Measurements from ENCODE around the gene ZFP57.

Gene ZFP57

GRCh38 chr6:29655658-29656057, 25.3 kb downstream of the ZFP57 start:
- TF ChIP-seq FOXM1 (IDR thresholded peaks at IDR 0.05; ENCODE audit: borderline replicate concordance, low read depth): no peak
- no peak for TF ChIP-seq EGR1 (IDR thresholded peaks at IDR 0.05)
- no peak for TF ChIP-seq YY1 (IDR thresholded peaks at IDR 0.05; ENCODE audit: low read depth)
- TF ChIP-seq TAF1 (IDR thresholded peaks at IDR 0.05; ENCODE audit: low read depth): no peak
- TF ChIP-seq NFIC (IDR thresholded peaks at IDR 0.05): no peak
- no peak for TF ChIP-seq TEAD4 (IDR thresholded peaks at IDR 0.05)
- no peak for TF ChIP-seq RAD21 (IDR thresholded peaks at IDR 0.05; ENCODE audit: low read depth)
- TF ChIP-seq, protein P1, sequence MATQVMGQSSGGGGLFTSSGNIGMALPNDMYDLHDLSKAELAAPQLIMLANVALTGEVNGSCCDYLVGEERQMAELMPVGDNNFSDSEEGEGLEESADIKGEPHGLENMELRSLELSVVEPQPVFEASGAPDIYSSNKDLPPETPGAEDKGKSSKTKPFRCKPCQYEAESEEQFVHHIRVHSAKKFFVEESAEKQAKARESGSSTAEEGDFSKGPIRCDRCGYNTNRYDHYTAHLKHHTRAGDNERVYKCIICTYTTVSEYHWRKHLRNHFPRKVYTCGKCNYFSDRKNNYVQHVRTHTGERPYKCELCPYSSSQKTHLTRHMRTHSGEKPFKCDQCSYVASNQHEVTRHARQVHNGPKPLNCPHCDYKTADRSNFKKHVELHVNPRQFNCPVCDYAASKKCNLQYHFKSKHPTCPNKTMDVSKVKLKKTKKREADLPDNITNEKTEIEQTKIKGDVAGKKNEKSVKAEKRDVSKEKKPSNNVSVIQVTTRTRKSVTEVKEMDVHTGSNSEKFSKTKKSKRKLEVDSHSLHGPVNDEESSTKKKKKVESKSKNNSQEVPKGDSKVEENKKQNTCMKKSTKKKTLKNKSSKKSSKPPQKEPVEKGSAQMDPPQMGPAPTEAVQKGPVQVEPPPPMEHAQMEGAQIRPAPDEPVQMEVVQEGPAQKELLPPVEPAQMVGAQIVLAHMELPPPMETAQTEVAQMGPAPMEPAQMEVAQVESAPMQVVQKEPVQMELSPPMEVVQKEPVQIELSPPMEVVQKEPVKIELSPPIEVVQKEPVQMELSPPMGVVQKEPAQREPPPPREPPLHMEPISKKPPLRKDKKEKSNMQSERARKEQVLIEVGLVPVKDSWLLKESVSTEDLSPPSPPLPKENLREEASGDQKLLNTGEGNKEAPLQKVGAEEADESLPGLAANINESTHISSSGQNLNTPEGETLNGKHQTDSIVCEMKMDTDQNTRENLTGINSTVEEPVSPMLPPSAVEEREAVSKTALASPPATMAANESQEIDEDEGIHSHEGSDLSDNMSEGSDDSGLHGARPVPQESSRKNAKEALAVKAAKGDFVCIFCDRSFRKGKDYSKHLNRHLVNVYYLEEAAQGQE (IDR thresholded peaks at IDR 0.05; ENCODE audit: low read depth): no peak
- TF ChIP-seq EP300 (IDR thresholded peaks at IDR 0.05; ENCODE audit: borderline replicate concordance): no peak
- TF ChIP-seq CEBPB (IDR thresholded peaks at IDR 0.05): no peak
- TF ChIP-seq MAX (IDR thresholded peaks at IDR 0.05): no peak
- no peak for TF ChIP-seq TCF12 (IDR thresholded peaks at IDR 0.05; ENCODE audit: low read depth)

GRCh38 chr6:29653452-29654038, 27.4 kb downstream of the ZFP57 start:
- TF ChIP-seq RAD21 (IDR thresholded peaks at IDR 0.05; ENCODE audit: low read depth) (peak; percentile 42), EP300 (IDR thresholded peaks at IDR 0.05; ENCODE audit: borderline replicate concordance) (no peak), FOXM1 (IDR thresholded peaks at IDR 0.05; ENCODE audit: borderline replicate concordance, low read depth) (no peak)

GRCh38 chr6:29652198-29652584, 28.8 kb downstream of the ZFP57 start:
- TF ChIP-seq CREB1 (IDR thresholded peaks at IDR 0.05; ENCODE audit: low read depth) (no peak), ZBTB7A (IDR thresholded peaks at IDR 0.05; ENCODE audit: low read depth) (no peak), RAD21 (IDR thresholded peaks at IDR 0.05; ENCODE audit: low read depth) (no peak), NFIC (IDR thresholded peaks at IDR 0.05) (no peak), TAF1 (IDR thresholded peaks at IDR 0.05; ENCODE audit: low read depth) (no peak), CEBPB (IDR thresholded peaks at IDR 0.05) (no peak), TCF12 (IDR thresholded peaks at IDR 0.05; ENCODE audit: low read depth) (no peak), YY1 (IDR thresholded peaks at IDR 0.05; ENCODE audit: low read depth) (no peak), MAX (IDR thresholded peaks at IDR 0.05) (no peak), FOXM1 (IDR thresholded peaks at IDR 0.05; ENCODE audit: borderline replicate concordance, low read depth) (no peak), EP300 (IDR thresholded peaks at IDR 0.05; ENCODE audit: borderline replicate concordance) (no peak), TEAD4 (IDR thresholded peaks at IDR 0.05) (no peak), EGR1 (IDR thresholded peaks at IDR 0.05) (no peak)
- TF ChIP-seq, protein P1 (IDR thresholded peaks at IDR 0.05; ENCODE audit: low read depth): no peak
- TF ChIP-seq, protein P2, sequence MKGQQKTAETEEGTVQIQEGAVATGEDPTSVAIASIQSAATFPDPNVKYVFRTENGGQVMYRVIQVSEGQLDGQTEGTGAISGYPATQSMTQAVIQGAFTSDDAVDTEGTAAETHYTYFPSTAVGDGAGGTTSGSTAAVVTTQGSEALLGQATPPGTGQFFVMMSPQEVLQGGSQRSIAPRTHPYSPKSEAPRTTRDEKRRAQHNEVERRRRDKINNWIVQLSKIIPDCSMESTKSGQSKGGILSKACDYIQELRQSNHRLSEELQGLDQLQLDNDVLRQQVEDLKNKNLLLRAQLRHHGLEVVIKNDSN (IDR thresholded peaks at IDR 0.05): no peak

- TF ChIP-seq, protein P2 (IDR thresholded peaks at IDR 0.05): no peak
- 0 out of 2 replicates have a peak, but pooled peaks have one; percentile 9 for TF ChIP-seq RAD21 (IDR thresholded peaks at IDR 0.05; ENCODE audit: low read depth)
Measured at GRCh38 chr6:29651413-29652197, 29.3 kb downstream of the ZFP57 start.

DNA sequence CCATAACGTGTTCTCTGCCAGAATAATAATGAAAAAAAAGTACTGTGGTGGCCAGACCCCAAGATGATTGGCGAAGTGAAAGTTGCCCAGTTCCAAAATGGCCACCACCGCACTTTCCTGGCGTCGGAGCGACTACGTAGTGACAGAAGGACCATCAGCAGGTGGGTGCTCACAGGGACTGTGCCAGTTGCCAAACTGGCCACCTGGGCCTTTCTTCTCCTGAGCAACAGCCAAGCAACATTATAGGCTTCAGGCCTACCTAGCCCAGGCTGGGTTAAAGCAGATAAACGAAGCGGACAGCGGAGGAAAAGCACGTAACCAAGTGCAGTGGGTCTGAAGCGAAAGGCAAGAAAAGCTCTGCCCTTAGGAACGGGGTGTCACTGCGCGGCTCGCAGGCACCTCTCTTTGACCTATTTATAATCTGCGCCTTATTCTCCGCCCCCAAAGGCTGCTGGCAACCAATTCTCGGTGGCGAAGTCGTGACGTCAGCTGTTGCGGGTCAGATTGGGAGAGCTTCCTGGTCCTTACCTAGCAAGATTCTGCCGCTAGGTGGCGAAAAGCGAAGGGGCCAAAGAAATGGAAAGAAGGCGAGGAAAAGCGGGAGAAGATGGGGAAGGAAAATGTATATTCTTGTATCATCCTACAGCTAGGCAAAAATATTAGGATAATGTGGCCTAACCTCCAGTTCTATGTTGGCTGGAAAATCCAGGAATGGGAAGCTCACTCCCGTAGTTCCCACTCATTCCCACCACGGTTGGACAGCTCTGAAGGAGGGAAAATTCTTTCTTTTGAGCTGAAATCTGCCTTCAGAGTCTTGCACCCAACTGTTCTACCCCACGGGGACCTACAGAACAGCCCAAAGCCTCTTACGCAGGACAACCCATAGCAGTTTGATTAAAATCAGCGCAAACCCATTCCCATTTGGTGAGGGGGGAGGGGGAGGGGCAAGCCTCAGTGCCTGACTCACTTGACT, 31.0 kb downstream of the ZFP57 start:
- no peak for TF ChIP-seq EGR1 (IDR thresholded peaks at IDR 0.05)
- TF ChIP-seq TEAD4 (IDR thresholded peaks at IDR 0.05): peak; percentile 8; the same call in 1 of the 2 replicates
- peak; percentile 84 for TF ChIP-seq CREB1 (IDR thresholded peaks at IDR 0.05; ENCODE audit: low read depth)
- TF ChIP-seq ZBTB7A (IDR thresholded peaks at IDR 0.05; ENCODE audit: low read depth): no peak
- no peak for TF ChIP-seq FOXM1 (IDR thresholded peaks at IDR 0.05; ENCODE audit: borderline replicate concordance, low read depth)
- TF ChIP-seq RAD21 (IDR thresholded peaks at IDR 0.05; ENCODE audit: low read depth): peak; percentile 27; the same call in 1 of the 2 replicates
- TF ChIP-seq YY1 (IDR thresholded peaks at IDR 0.05; ENCODE audit: low read depth): peak; percentile 88
- no peak for TF ChIP-seq TCF12 (IDR thresholded peaks at IDR 0.05; ENCODE audit: low read depth)

Data from Ishikawa (cell line).